IMR-90 (cell line): ENCODE measurements around the gene NPFF. TPM values are rescaled to one million over a fixed set of nuclear protein-coding genes. Genes with fewer than 3 reads are reported as not detected.

Experiments used
- ATAC-seq: fragments of 200-7000 bp; cut with Tn5 transposase; 2 replicates; pipeline ENCODE4 v1.9.1; 2020; ENCODE audit warnings: low read depth, mild to moderate bottlenecking, moderate library complexity
- BruUV-seq: library from RNA; stranded (reverse); fragments of 400-500 nt; replicated peaks from 2 replicates; lab custom pipeline; 2021; lab: Mats Ljungman, UMichigan
- CTCF ChIA-PET: fragments of 300-600 bp; formaldehyde crosslinking; extraction: SDS; loops from one replicate; lab custom pipeline; 2021; ENCODE audit warnings: antibody characterized with exemption; lab: Yijun Ruan, JAX
- POLR2A ChIA-PET: fragments of 300-600 bp; sonication (Branson Sonifier 250); formaldehyde crosslinking; loops from one replicate; lab custom pipeline; 2022; ENCODE audit warnings: antibody characterized with exemption; ENCODE audit not compliant: unreplicated experiment; lab: Charles Lee
- DNase-seq: peaks from one replicate; pipeline ENCODE4 v3.0.0; 2013
- H2AFZ ChIP-seq: replicated peaks from 2 replicates; pipeline ENCODE3; 2013; ENCODE audit warnings: low read length, mild to moderate bottlenecking; ENCODE audit not compliant: poor library complexity
- H2AK5ac ChIP-seq: 2 replicates; pipeline ENCODE4 v1.6.1; 2013; ENCODE audit warnings: low read depth, low read length, inconsistent platforms
- H2AK9ac ChIP-seq: replicated peaks from 2 replicates; pipeline ENCODE3; 2013; ENCODE audit warnings: mild to moderate bottlenecking, low read depth, low read length, moderate library complexity; ENCODE audit not compliant: poor library complexity
- H2BK120ac ChIP-seq: 2 replicates; pipeline ENCODE4 v1.6.1; 2013; ENCODE audit warnings: low read depth, low read length, inconsistent platforms
- H2BK15ac ChIP-seq: 3 replicates; pipeline ENCODE4 v1.6.1; 2013; ENCODE audit warnings: low read depth, low read length, inconsistent platforms
- H2BK20ac ChIP-seq: 2 replicates; pipeline ENCODE4 v1.6.1; 2013; ENCODE audit warnings: low read depth, mild to moderate bottlenecking, inconsistent platforms, low read length, moderate library complexity
- H2BK5ac ChIP-seq: 2 replicates; pipeline ENCODE4 v1.6.1; 2013; ENCODE audit warnings: mild to moderate bottlenecking, low read depth, low read length, inconsistent platforms; ENCODE audit not compliant: poor library complexity, severe bottlenecking
- H3K14ac ChIP-seq: replicated peaks from 2 replicates; pipeline ENCODE4 v1.6.1; 2013; ENCODE audit warnings: low read depth, low read length, inconsistent platforms
- H3K18ac ChIP-seq: 2 replicates; pipeline ENCODE4 v1.6.1; 2013; ENCODE audit warnings: low read depth, low read length, control low read depth
- H3K23ac ChIP-seq: 2 replicates; pipeline ENCODE4 v1.6.1; 2013; ENCODE audit warnings: low read depth, low read length, inconsistent platforms
- H3K27ac ChIP-seq: 2 replicates; pipeline ENCODE4 v1.5.1; 2013; ENCODE audit warnings: mild to moderate bottlenecking, control low read depth, low read length; ENCODE audit not compliant: insufficient read depth
- H3K27me3 ChIP-seq: 2 replicates; pipeline ENCODE4 v1.6.1; 2013; ENCODE audit warnings: low read length; ENCODE audit not compliant: control insufficient read depth, insufficient read depth
- H3K36me3 ChIP-seq: 2 replicates; pipeline ENCODE4 v1.6.1; 2013; ENCODE audit warnings: low read length, mixed read lengths; ENCODE audit not compliant: control insufficient read depth, insufficient read depth
- H3K4ac ChIP-seq: 2 replicates; pipeline ENCODE4 v1.6.1; 2013; ENCODE audit warnings: low read depth, low read length, inconsistent platforms
- H3K4me1 ChIP-seq: 2 replicates; pipeline ENCODE4 v1.6.1; 2013; ENCODE audit warnings: low read length, mixed read lengths; ENCODE audit not compliant: control insufficient read depth, insufficient read depth
- H3K4me2 ChIP-seq: 2 replicates; pipeline ENCODE4 v1.6.1; 2013; ENCODE audit warnings: low read depth, mild to moderate bottlenecking, control low read depth, low read length, moderate library complexity
- H3K4me3 ChIP-seq: 2 replicates; pipeline ENCODE4 v1.5.1; 2013; ENCODE audit warnings: low read depth, mild to moderate bottlenecking, control low read depth, low read length, moderate library complexity; ENCODE audit not compliant: insufficient read depth
- H3K56ac ChIP-seq: 2 replicates; pipeline ENCODE4 v1.6.1; 2013; ENCODE audit warnings: low read length, inconsistent platforms; ENCODE audit not compliant: insufficient read depth; ENCODE audit errors: extremely low read depth
- H3K79me1 ChIP-seq, 2 experiments: 2 replicates each; pipeline ENCODE4 v1.6.1; 2013; ENCODE audit warnings: low read length in 2 of 2, inconsistent platforms in 1 of 2, low read depth in 1 of 2
- H3K9ac ChIP-seq: 2 replicates; pipeline ENCODE4 v1.6.1; 2013; ENCODE audit warnings: low read depth, low read length, control low read depth
- H3K9me1 ChIP-seq: 2 replicates; pipeline ENCODE4 v1.6.1; 2013; ENCODE audit warnings: low read length, inconsistent platforms; ENCODE audit not compliant: insufficient read depth
- H3K9me3 ChIP-seq: 2 replicates; pipeline ENCODE4 v1.6.1; 2013; ENCODE audit warnings: low read length; ENCODE audit not compliant: control insufficient read depth, insufficient read depth
- H4K20me1 ChIP-seq: 2 replicates; pipeline ENCODE4 v1.6.1; 2013; ENCODE audit warnings: low read length, inconsistent platforms; ENCODE audit not compliant: insufficient read depth
- H4K5ac ChIP-seq: 2 replicates; pipeline ENCODE4 v1.6.1; 2013; ENCODE audit warnings: mild to moderate bottlenecking, low read depth, low read length, control low read depth
- H4K8ac ChIP-seq, 2 experiments: 2 replicates each; pipeline ENCODE4 v1.6.1; 2013; ENCODE audit warnings: low read depth in 2 of 2, low read length in 2 of 2, control low read depth in 1 of 2, inconsistent platforms in 1 of 2
- H4K91ac ChIP-seq: 2 replicates; pipeline ENCODE4 v1.6.1; 2013; ENCODE audit warnings: low read depth, low read length, inconsistent platforms; ENCODE audit not compliant: insufficient read depth
- CEBPB ChIP-seq: IDR thresholded peaks from 2 replicates; pipeline ENCODE4 v1.6.1; 2012; ENCODE audit warnings: low read depth, low read length, improper control_type of control experiment
- ELK1 ChIP-seq: fragments of 150-350 bp; IDR thresholded peaks from 2 replicates; pipeline ENCODE4 v1.6.1; 2016; ENCODE audit warnings: low read depth, mild to moderate bottlenecking, low read length, moderate library complexity, borderline replicate concordance
- RCOR1 ChIP-seq: IDR thresholded peaks from 2 replicates; pipeline ENCODE4 v1.6.1; 2012; ENCODE audit warnings: mild to moderate bottlenecking, low read length, improper control_type of control experiment; ENCODE audit not compliant: insufficient replicate concordance
- RFX5 ChIP-seq: IDR thresholded peaks from 2 replicates; pipeline ENCODE4 v1.8.0; 2012; ENCODE audit warnings: low read depth, mild to moderate bottlenecking, low read length, moderate library complexity
- USF2 ChIP-seq: fragments of 150-350 bp; IDR thresholded peaks from 2 replicates; pipeline ENCODE4 v1.6.1; 2017; ENCODE audit warnings: mild to moderate bottlenecking, antibody characterized with exemption, low read length, low read depth
- WGBS, 2 experiments: methylation state at CpG; one replicate each; pipeline versions ENCODE4 v1.1.5 to v1.1.7; 2013; ENCODE audit warnings: missing lambda C conversion rate in 2 of 2; ENCODE audit not compliant: insufficient read length in 1 of 2; ENCODE audit errors: extremely low coverage in 2 of 2; 5-methylcytosine and 5-hydroxymethylcytosine counted together
- dilution Hi-C: fragments of 300-500 bp; cut with HindIII; formaldehyde crosslinking; loops from one replicate; pipeline ENCODE4 v1.14.3; 2018; ENCODE audit warnings: low sequenced_read_pairs; ENCODE audit not compliant: unreplicated experiment
- in situ Hi-C: fragments of 300-500 bp; cut with MboI; formaldehyde crosslinking; loops from 3 replicates; pipeline ENCODE4 v1.14.3; 2019; ENCODE audit warnings: low sequenced_read_pairs, inconsistent platforms, mixed read lengths
- intact Hi-C: fragments of 100-400 bp; cut with micrococcal nuclease; formaldehyde crosslinking; loops from 2 replicates; pipeline ENCODE4 v1.10.0; 2022
- polyA plus RNA-seq, 3 experiments: library from polyadenylated mRNA; depleted of rRNA; stranded (reverse); fragments of >200 nt; gene quantifications; 2 replicates each; pipeline ENCODE4 v1.2.3, GENCODE V29; 2012; ENCODE audit warnings: low replicate concordance in 1 of 3
- total RNA-seq: library from RNA; depleted of rRNA; stranded (reverse); fragments of >200 nt; gene quantifications from 2 replicates; pipeline ENCODE4 v1.2.3, GENCODE V29; 2012

The NPFF gene
- total and polyA plus RNA-seq, 2 of the 4 experiments (the other 2 are of a cell fraction) = not detected

GRCh38 chr12:53467880-53468279, 39.4 kb downstream of the NPFF start:
- ChIA-PET CTCF (interaction anchor here (0.6 kb wide), 1 partner anchor 10 kb away, joined by 3 read pairs; no protein-coding TSS in a partner anchor), POLR2A (no interaction called here)
- no peak overlapping the region for H3K14ac ChIP-seq
- H3K23ac ChIP-seq = no peak overlapping the region
- H2BK5ac ChIP-seq = no peak overlapping the region
- intact Hi-C loops (loop anchor here (1.0 kb wide), 1 partner anchor 12 kb away; no protein-coding TSS in a partner anchor), dilution Hi-C loops (no loop called here), in situ Hi-C loops (no loop called here)
- no peaks in the 10 kb centered on the region for H3K9me3 ChIP-seq
- no CpG with 5 or more reads among the region's 2 CpGs for WGBS, 2 experiments
- H3K27me3 ChIP-seq = no peaks in the 10 kb centered on the region
- no peak for ATAC-seq
- TF ChIP-seq CEBPB (no peak), ELK1 (no peak), RCOR1 (no peak), USF2 (no peak), RFX5 (no peak)
- BruUV-seq = no TSS peak
- peaks cover 5% of the 10 kb centered on the region; the same call in 1 of the 2 replicates for H3K4me1 ChIP-seq
- H3K4ac ChIP-seq = no peak overlapping the region
- H3K79me1 ChIP-seq = peaks cover 38 to 72% of the 10 kb centered on the region in 2 experiments
- H3K27ac ChIP-seq = no peak overlapping the region
- H4K20me1 ChIP-seq = peaks cover 81% of the 10 kb centered on the region
- no peaks in the 10 kb centered on the region; the same call in 1 of the 2 replicates for H3K9me1 ChIP-seq
- no peak for DNase-seq
- no peak overlapping the region for H2AFZ ChIP-seq
- no peak overlapping the region for H2BK20ac ChIP-seq
- H2AK5ac ChIP-seq = no peak overlapping the region
- no peak overlapping the region for H2BK120ac ChIP-seq
- H3K56ac ChIP-seq = no peak overlapping the region
- peaks cover 84% of the 10 kb centered on the region for H3K36me3 ChIP-seq
- H3K9ac ChIP-seq = no peak overlapping the region
- H4K8ac ChIP-seq = no peak overlapping the region
- H3K4me2 ChIP-seq = no peak overlapping the region
- H4K5ac ChIP-seq = no peak overlapping the region
- H3K18ac ChIP-seq = no peak overlapping the region
- H2AK9ac ChIP-seq = no peak overlapping the region
- H3K4me3 ChIP-seq = no peak overlapping the region
- no peak overlapping the region for H4K91ac ChIP-seq
- no peak overlapping the region for H2BK15ac ChIP-seq
